ENCODE results near the gene CPD. TPM values are rescaled to one million over a fixed set of nuclear protein-coding genes. Genes with fewer than 3 reads are reported as not detected.

Gene CPD
- total RNA-seq, 1 donor from 2014 or later = 8.2 TPM

DNA sequence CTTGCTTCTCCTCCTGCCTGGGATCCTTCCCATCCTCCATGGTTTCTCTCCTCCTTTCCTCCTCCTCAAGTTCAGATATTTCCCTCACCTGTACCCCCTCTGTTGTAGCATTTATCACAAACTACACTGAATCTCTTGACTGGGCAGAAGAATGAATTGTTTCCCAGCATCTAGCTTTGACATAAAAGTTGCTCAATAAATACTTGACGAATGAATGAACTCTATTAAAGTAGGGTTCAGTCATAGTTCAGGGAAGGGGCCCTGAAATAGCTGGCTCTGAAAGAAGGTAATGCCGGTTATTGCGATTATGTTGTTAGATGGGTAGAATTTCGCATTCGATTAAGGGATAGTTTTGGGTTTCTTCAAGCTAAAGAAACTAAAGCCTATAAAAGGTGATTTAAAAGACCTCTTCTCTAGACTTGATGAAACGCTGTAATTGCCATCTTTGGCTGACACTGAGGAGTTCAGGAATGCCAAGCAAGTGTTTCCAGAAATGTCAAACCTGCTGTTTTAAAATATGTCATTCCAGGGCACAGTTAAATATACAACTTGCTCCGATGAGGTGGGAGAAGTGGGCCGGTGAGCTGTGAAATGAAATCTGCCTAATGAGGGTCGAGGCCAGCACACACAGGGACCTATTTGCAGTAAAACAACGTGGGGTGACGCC is 1.0 kb upstream of the CPD start:
- no peaks in the 10 kb centered on the region for H3K9me3 Mint-ChIP-seq
- H3K36me3 Mint-ChIP-seq (ENCODE audit: low read depth) = peaks cover 4% of the 10 kb centered on the region
- no peak for DNase-seq
- peaks cover 44% of the 10 kb centered on the region for H3K27me3 Mint-ChIP-seq
- intact Hi-C loops (cut with micrococcal nuclease) = loop anchor here (2.0 to 5.0 kb wide), 7 partner anchors 15 to 331 kb away; partner anchors contain the start of genes GOSR1 and NSRP1
- no peak for ATAC-seq (ENCODE audit: low read depth)
- no peak overlapping the region for H3K27ac Mint-ChIP-seq
- peaks cover 29% of the 10 kb centered on the region for H3K4me1 Mint-ChIP-seq
- POLR2A ChIA-PET = interaction anchor here (0.6 kb wide), 1 partner anchor 13 kb away, joined by 5 read pairs; no protein-coding TSS in a partner anchor
- TF ChIP-seq, protein P1, sequence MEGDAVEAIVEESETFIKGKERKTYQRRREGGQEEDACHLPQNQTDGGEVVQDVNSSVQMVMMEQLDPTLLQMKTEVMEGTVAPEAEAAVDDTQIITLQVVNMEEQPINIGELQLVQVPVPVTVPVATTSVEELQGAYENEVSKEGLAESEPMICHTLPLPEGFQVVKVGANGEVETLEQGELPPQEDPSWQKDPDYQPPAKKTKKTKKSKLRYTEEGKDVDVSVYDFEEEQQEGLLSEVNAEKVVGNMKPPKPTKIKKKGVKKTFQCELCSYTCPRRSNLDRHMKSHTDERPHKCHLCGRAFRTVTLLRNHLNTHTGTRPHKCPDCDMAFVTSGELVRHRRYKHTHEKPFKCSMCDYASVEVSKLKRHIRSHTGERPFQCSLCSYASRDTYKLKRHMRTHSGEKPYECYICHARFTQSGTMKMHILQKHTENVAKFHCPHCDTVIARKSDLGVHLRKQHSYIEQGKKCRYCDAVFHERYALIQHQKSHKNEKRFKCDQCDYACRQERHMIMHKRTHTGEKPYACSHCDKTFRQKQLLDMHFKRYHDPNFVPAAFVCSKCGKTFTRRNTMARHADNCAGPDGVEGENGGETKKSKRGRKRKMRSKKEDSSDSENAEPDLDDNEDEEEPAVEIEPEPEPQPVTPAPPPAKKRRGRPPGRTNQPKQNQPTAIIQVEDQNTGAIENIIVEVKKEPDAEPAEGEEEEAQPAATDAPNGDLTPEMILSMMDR (IDR thresholded peaks at IDR 0.05) = no peak
- peak overlapping the region; percentile 84 for H3K4me3 Mint-ChIP-seq
- CTCF ChIA-PET = no interaction called here

DNA sequence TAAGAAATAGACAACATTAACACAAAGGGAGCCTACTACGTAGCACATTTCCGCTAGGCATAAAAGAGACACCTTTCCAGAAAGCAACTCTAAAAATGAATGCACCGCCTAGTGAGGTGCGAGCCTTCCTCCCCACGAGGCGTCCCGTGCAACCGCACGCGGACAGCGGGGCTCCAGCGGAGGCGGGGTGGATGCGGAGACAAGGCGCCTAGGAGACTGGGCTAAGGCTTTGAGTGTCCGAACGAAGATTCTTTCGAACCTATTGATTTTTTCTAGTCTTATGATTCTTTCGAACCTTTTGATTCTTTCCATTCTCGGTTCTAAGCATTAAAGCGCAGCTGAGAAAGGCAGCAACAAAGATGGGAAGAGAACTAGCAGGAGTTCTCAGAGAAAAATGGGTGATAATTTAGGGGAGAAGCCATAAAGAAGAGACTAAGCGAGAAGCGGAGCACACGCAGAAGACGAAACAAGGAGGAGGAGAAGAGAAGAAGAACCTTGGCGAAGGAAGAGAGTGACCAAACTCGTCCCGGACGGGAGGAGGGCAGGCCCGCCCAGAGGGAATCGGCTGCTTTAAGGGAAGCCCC is 394 bp upstream of the CPD start:
- intact Hi-C loops (cut with micrococcal nuclease) = loop anchor here (2.0 to 5.0 kb wide), 7 partner anchors 16 to 330 kb away; partner anchors contain the start of genes GOSR1 and NSRP1
- CTCF ChIA-PET = no interaction called here
- ATAC-seq (ENCODE audit: low read depth) = no peak

DNA sequence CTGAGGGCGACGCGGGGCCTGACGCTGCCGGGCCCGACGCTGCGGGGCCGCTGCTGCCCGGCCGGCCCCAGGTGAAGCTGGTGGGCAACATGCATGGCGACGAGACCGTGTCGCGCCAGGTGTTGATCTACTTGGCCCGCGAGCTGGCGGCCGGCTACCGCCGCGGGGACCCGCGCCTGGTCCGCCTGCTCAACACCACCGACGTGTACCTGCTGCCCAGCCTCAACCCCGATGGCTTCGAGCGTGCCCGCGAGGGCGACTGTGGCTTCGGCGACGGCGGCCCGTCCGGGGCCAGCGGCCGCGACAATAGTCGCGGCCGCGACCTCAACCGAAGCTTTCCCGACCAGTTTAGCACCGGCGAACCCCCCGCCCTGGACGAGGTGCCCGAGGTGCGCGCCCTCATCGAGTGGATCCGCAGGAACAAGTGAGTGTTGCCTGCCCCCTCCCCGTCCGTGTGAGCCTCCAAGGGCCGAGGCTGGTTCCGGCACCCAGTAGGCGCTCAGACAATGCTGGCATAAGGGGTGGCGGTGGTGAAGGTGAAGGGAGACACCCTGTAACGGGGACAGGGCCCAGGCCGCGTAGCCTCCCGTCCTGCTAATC is 676 bp downstream of the CPD start:
- peak overlapping the region; percentile 79 for H3K4me3 Mint-ChIP-seq
- CTCF ChIA-PET = no interaction called here
- peaks cover 29% of the 10 kb centered on the region for H3K4me1 Mint-ChIP-seq
- POLR2A ChIA-PET = no interaction called here
- H3K9me3 Mint-ChIP-seq = no peaks in the 10 kb centered on the region
- peak overlapping the region; percentile 27 for H3K27ac Mint-ChIP-seq
- intact Hi-C loops (cut with micrococcal nuclease) = loop anchor here (2.0 to 5.0 kb wide), 7 partner anchors 17 to 329 kb away; partner anchors contain the start of genes GOSR1 and NSRP1
- TF ChIP-seq, protein P1 (IDR thresholded peaks at IDR 0.05) = no peak
- H3K36me3 Mint-ChIP-seq (ENCODE audit: low read depth) = peaks cover 4% of the 10 kb centered on the region
- ATAC-seq (ENCODE audit: low read depth) = peak; percentile 1
- peaks cover 35% of the 10 kb centered on the region for H3K27me3 Mint-ChIP-seq
- DNase-seq = peak; percentile 32

More for the DNA sequence above, 394 bp upstream of the CPD start:
- Mint-ChIP-seq H3K9me3 (no peaks in the 10 kb centered on the region), H3K4me1 (peaks cover 29% of the 10 kb centered on the region), H3K36me3 (ENCODE audit: low read depth) (peaks cover 4% of the 10 kb centered on the region), H3K4me3 (peak overlapping the region; percentile 84), H3K27ac (peak overlapping the region; percentile 67), H3K27me3 (peaks cover 40% of the 10 kb centered on the region)
- POLR2A ChIA-PET = interaction anchor here (0.6 kb wide), 1 partner anchor 13 kb away, joined by 5 read pairs; no protein-coding TSS in a partner anchor
- TF ChIP-seq, protein P1 (IDR thresholded peaks at IDR 0.05) = no peak
- DNase-seq = peak; percentile 30

DNA sequence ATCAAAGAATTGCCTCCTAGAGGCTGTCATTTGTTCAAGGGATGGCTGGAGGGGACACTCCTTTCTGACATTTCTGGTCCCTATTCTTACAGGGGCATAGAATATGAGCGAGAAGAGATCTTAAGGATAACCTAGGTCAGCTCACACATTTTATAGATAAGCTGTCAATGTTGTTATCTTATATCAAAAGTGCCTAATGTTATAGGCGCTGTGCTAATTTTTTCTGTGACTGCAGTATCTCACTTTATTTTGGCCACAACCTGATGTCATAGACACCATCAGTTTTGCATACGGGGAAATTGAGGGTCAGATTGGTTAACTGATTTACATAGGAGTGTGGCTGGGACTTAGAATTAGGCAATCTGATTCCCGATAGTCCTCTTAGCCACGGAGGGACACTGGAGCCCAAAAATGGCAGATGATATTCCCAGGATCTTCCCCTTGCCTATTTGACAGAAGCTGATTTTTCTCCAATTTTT is 1.2 kb downstream of the CPD start:
- peak overlapping the region; percentile 79 for H3K4me3 Mint-ChIP-seq
- H3K27me3 Mint-ChIP-seq = peaks cover 29% of the 10 kb centered on the region
- ChIA-PET CTCF (no interaction called here), POLR2A (interaction anchor here (1.9 kb wide), 1 partner anchor 16 kb away, joined by 10 read pairs; no protein-coding TSS in a partner anchor)
- intact Hi-C loops (cut with micrococcal nuclease) = loop anchor here (2.0 to 5.0 kb wide), 7 partner anchors 17 to 329 kb away; partner anchors contain the start of genes GOSR1 and NSRP1
- no peaks in the 10 kb centered on the region for H3K9me3 Mint-ChIP-seq
- H3K4me1 Mint-ChIP-seq = peaks cover 29% of the 10 kb centered on the region
- DNase-seq (no peak), ATAC-seq (ENCODE audit: low read depth) (no peak)
- TF ChIP-seq, protein P1 (IDR thresholded peaks at IDR 0.05) = no peak
- peaks cover 5% of the 10 kb centered on the region for H3K36me3 Mint-ChIP-seq (ENCODE audit: low read depth)
- peak overlapping the region; percentile 27 for H3K27ac Mint-ChIP-seq
